ENCODE measurements around the gene CDK14.

The CDK14 gene

GRCh38 chr7:90944021-90944420 lies 347.9 kb downstream of the CDK14 start:
- Histone ChIP-seq H3K36me3 (ENCODE audit: control insufficient read depth, insufficient read depth, low read length) (no peaks in the 10 kb centered on the region), H3K9me3 (ENCODE audit: control insufficient read depth, low read length) (no peaks in the 10 kb centered on the region), H3K4me3 (ENCODE audit: extremely low read depth, insufficient read depth, low read length, poor library complexity, severe bottlenecking) (no peak overlapping the region), H3K27ac (ENCODE audit: low read depth, low read length, severe bottlenecking) (no peak overlapping the region), H3K4me1 (ENCODE audit: control insufficient read depth, insufficient read depth, low read length, poor library complexity, severe bottlenecking) (no peaks in the 10 kb centered on the region)
- 90 to 94% methylated on average over 3 of the region's 3 CpGs for WGBS, 2 experiments (ENCODE audit: insufficient coverage in 2 of 2)

- no peaks in the 10 kb centered on the region for H3K9me3 ChIP-seq (ENCODE audit: control insufficient read depth, low read length)
- no peak overlapping the region for H3K4me3 ChIP-seq (ENCODE audit: extremely low read depth, insufficient read depth, low read length, poor library complexity, severe bottlenecking)
- 93 to 100% methylated on average over 3 to 4 of the region's 5 CpGs for WGBS, 2 experiments (ENCODE audit: insufficient coverage in 2 of 2)
- H3K36me3 ChIP-seq (ENCODE audit: control insufficient read depth, insufficient read depth, low read length): no peaks in the 10 kb centered on the region
- no peaks in the 10 kb centered on the region for H3K4me1 ChIP-seq (ENCODE audit: control insufficient read depth, insufficient read depth, low read length, poor library complexity, severe bottlenecking)
- H3K27ac ChIP-seq (ENCODE audit: low read depth, low read length, severe bottlenecking): no peak overlapping the region
Measured at GRCh38 chr7:90945104-90945787, 349.1 kb downstream of the CDK14 start.

DNA sequence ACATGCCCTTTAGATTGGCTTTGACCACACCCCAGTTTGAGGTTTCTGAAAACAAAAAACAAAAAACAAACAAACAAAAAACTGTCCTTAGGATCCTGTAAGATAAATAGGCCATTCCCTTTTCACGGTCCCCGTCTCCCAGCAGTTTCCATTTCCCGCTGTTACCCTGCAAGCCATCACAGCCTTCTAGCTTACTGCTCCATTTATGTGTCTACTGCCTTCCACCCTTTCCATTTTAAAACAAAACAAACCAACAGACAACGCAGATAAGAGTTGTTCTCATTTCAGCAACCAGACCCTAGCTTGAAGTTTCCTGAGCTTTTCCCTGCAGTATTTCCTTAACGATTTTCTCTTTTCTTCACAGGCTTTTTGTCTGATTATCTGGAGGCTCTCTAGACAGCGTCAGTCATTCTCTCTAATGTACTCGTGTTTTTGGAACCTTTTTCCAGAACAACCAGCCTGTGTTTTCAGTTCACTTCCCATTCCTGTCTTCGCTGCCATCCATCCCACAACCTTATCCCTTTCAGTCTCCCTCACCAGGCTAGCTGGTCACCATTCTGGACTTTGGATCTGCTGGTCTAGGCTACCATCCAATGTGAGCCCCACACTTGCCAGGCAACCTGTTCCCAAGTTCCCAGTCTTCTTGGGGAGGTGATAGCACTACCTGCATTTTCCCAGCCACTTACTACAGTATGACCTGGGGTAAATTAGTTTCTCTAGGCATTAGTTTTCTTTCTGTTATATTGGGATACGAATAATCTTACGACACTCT lies 350.8 kb downstream of the CDK14 start:
- no peaks in the 10 kb centered on the region for H3K4me1 ChIP-seq (ENCODE audit: control insufficient read depth, insufficient read depth, low read length, poor library complexity, severe bottlenecking)
- 68 to 71% methylated on average over 8 of the region's 10 CpGs for WGBS, 2 experiments (ENCODE audit: insufficient coverage in 2 of 2)
- H3K9me3 ChIP-seq (ENCODE audit: control insufficient read depth, low read length): no peaks in the 10 kb centered on the region
- peak overlapping the region; percentile 31 for H3K27ac ChIP-seq (ENCODE audit: low read depth, low read length, severe bottlenecking)
- no peak overlapping the region for H3K4me3 ChIP-seq (ENCODE audit: extremely low read depth, insufficient read depth, low read length, poor library complexity, severe bottlenecking)
- H3K36me3 ChIP-seq (ENCODE audit: control insufficient read depth, insufficient read depth, low read length): no peaks in the 10 kb centered on the region

DNA sequence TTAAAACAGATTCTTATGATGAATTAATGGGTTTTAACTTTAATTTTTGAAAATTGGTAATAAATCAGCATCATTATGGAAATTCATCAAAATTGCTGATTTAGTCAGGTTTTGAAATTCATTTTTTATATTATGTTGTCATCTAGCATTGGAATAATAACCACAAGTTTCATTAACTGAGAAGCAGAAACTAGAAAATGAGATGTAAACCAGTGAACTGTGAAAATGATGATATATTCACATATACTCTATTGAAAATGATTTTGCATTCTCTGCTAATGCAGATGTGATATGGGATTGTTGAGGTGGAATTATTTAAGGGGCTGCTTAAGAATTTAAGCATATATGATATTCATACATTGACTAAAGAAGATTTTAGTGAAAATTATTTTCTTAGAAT lies 352.0 kb downstream of the CDK14 start:
- Histone ChIP-seq H3K27ac (ENCODE audit: low read depth, low read length, severe bottlenecking) (no peak overlapping the region), H3K4me1 (ENCODE audit: control insufficient read depth, insufficient read depth, low read length, poor library complexity, severe bottlenecking) (peaks cover 4% of the 10 kb centered on the region), H3K9me3 (ENCODE audit: control insufficient read depth, low read length) (no peaks in the 10 kb centered on the region), H3K4me3 (ENCODE audit: extremely low read depth, insufficient read depth, low read length, poor library complexity, severe bottlenecking) (no peak overlapping the region), H3K36me3 (ENCODE audit: control insufficient read depth, insufficient read depth, low read length) (no peaks in the 10 kb centered on the region)

- 100% methylated on average over 1 of the region's 1 CpG; no CpG with 5 or more reads in 1 of the 2 experiments for WGBS, 2 experiments (ENCODE audit: insufficient coverage in 2 of 2)
- H3K27ac ChIP-seq (ENCODE audit: low read depth, low read length, severe bottlenecking): no peak overlapping the region
Measured at GRCh38 chr7:90951229-90951628, 355.1 kb downstream of the CDK14 start.

DNA sequence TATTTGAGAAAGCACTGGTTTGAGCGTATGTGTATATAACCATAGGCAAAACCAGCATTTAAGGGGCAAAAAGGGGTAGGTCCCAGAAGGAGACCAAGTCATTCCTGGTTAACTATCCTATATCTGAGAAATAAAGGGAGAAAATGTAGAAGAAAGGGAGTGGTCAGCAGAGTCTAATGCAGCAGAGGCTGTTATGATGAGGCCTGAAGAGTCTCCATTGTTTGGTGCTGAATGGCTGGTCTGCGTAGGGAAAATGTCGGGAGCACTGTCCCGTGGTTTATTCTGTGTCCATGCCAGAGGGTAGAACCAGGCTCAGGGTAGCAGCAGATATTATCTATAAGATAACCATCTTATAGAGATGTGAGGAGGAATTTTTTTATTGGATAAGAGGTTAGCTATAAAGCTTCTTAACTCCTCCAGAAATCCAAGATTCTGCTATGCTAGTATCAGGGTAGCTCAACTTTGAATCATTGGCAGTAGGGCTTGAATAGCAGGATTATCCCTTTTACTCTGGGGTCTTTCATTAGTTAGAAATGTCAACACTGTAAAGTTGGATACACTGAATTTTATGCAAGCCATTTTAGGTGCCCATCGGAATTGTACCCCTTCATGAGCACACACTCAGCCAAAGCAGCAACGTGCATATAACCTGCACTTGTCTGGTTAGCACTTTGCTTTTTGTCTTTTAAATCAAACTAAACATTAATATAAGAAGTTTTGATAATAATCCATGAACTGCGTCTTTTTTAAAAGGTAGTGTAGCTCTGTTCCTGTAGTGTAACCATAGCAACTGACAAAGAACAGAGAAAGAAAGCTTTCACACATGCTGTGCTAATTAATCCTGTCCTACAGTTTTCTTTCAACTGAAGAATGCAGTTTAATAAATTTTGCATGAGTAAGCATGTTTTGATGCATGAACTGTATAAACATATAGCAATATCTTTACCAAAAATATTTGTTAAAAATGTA lies 356.1 kb downstream of the CDK14 start:
- 69 to 79% methylated on average over 3 to 5 of the region's 7 CpGs for WGBS, 2 experiments (ENCODE audit: insufficient coverage in 2 of 2)
- Histone ChIP-seq H3K9me3 (ENCODE audit: control insufficient read depth, low read length) (no peaks in the 10 kb centered on the region), H3K4me3 (ENCODE audit: extremely low read depth, insufficient read depth, low read length, poor library complexity, severe bottlenecking) (no peak overlapping the region), H3K36me3 (ENCODE audit: control insufficient read depth, insufficient read depth, low read length) (peaks cover 3% of the 10 kb centered on the region), H3K4me1 (ENCODE audit: control insufficient read depth, insufficient read depth, low read length, poor library complexity, severe bottlenecking) (peaks cover 4% of the 10 kb centered on the region), H3K27ac (ENCODE audit: low read depth, low read length, severe bottlenecking) (peak overlapping the region; percentile 87)

More at GRCh38 chr7:90951229-90951628, 355.1 kb downstream of the CDK14 start:
- Histone ChIP-seq H3K4me1 (ENCODE audit: control insufficient read depth, insufficient read depth, low read length, poor library complexity, severe bottlenecking) (peaks cover 4% of the 10 kb centered on the region), H3K4me3 (ENCODE audit: extremely low read depth, insufficient read depth, low read length, poor library complexity, severe bottlenecking) (no peak overlapping the region), H3K9me3 (ENCODE audit: control insufficient read depth, low read length) (no peaks in the 10 kb centered on the region), H3K36me3 (ENCODE audit: control insufficient read depth, insufficient read depth, low read length) (peaks cover 3% of the 10 kb centered on the region)

DNA sequence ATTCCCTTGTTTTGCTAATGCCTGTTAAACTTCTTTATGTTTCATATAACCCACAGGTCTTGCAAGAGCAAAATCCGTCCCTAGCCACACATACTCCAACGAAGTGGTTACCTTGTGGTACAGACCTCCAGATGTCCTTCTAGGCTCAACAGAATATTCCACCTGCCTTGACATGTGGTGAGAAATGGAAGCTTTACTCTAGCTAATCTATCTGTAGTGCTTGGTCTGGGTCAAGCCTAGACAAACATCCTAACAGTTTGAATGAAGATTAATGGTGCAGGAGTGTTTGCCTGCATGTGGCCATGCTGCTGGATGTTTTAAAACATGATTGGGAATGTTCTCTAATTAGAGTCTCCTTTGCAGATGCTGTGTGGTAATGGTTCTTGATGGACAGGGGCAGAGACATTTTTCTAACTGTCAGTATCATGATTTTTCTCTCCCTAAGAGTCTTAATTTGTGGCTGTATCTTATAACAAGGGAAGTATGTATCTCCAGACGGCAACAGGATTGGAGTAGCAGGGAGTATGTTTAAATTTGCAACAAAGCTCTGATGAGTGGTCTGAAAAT lies 359.6 kb downstream of the CDK14 start:
- H3K4me3 ChIP-seq (ENCODE audit: extremely low read depth, insufficient read depth, low read length, poor library complexity, severe bottlenecking): no peak overlapping the region
- H3K27ac ChIP-seq (ENCODE audit: low read depth, low read length, severe bottlenecking): no peak overlapping the region
- H3K9me3 ChIP-seq (ENCODE audit: control insufficient read depth, low read length): no peaks in the 10 kb centered on the region
- WGBS, 2 experiments (ENCODE audit: insufficient coverage in 2 of 2): 86 to 100% methylated on average over 1 to 2 of the region's 3 CpGs
- peaks cover 7% of the 10 kb centered on the region for H3K36me3 ChIP-seq (ENCODE audit: control insufficient read depth, insufficient read depth, low read length)
- H3K4me1 ChIP-seq (ENCODE audit: control insufficient read depth, insufficient read depth, low read length, poor library complexity, severe bottlenecking): peaks cover 4% of the 10 kb centered on the region

GRCh38 chr7:90957883-90958282 lies 361.8 kb downstream of the CDK14 start:
- no peak overlapping the region for H3K27ac ChIP-seq (ENCODE audit: low read depth, low read length, severe bottlenecking)
- H3K4me3 ChIP-seq (ENCODE audit: extremely low read depth, insufficient read depth, low read length, poor library complexity, severe bottlenecking): no peak overlapping the region
- H3K36me3 ChIP-seq (ENCODE audit: control insufficient read depth, insufficient read depth, low read length): peaks cover 7% of the 10 kb centered on the region
- no peaks in the 10 kb centered on the region for H3K4me1 ChIP-seq (ENCODE audit: control insufficient read depth, insufficient read depth, low read length, poor library complexity, severe bottlenecking)
- WGBS, 2 experiments (ENCODE audit: insufficient coverage in 2 of 2): 89 to 90% methylated on average over 2 of the region's 5 CpGs
- no peaks in the 10 kb centered on the region for H3K9me3 ChIP-seq (ENCODE audit: control insufficient read depth, low read length)

- no peak overlapping the region for H3K4me3 ChIP-seq (ENCODE audit: extremely low read depth, insufficient read depth, low read length, poor library complexity, severe bottlenecking)
- H3K36me3 ChIP-seq (ENCODE audit: control insufficient read depth, insufficient read depth, low read length): peaks cover 7% of the 10 kb centered on the region
- no peaks in the 10 kb centered on the region for H3K4me1 ChIP-seq (ENCODE audit: control insufficient read depth, insufficient read depth, low read length, poor library complexity, severe bottlenecking)
- H3K27ac ChIP-seq (ENCODE audit: low read depth, low read length, severe bottlenecking): no peak overlapping the region
- no peaks in the 10 kb centered on the region for H3K9me3 ChIP-seq (ENCODE audit: control insufficient read depth, low read length)
- 95 to 100% methylated on average over 1 to 2 of the region's 2 CpGs for WGBS, 2 experiments (ENCODE audit: insufficient coverage in 2 of 2)
Measured at GRCh38 chr7:90958647-90959046, 362.5 kb downstream of the CDK14 start.

DNA sequence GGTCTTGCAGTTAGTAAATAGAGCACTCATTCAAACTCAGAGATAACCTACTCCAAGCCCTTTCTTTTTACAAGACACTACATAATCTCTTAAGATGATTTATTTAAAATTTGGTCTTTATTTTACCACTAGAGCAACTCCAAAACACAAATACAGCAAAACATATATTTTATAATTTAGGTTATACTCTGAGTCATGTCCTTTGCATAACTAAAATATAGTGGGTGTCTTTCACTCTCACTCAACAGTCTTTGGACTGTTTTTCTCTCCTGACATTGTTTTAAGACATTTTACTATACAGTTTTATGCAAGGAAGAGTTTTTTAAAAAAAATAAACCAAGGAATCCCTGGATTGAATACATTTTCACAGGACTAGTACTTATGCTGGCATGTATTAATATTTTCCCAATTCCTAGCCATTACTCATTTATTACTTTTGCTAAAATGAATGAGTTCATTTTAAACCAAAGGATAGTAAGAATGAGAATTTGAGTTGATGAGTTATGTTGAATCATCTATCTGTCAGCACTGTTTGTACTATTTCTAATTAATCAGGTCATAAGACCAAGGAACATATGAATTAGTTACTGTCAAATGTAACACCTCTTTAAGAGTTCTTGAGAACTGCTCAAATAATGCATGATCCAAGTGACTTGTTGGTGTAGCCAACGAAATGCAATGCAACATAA lies 365.1 kb downstream of the CDK14 start:
- 100% methylated on average over 1 of the region's 1 CpG; no CpG with 5 or more reads in 1 of the 2 experiments for WGBS, 2 experiments (ENCODE audit: insufficient coverage in 2 of 2)
- Histone ChIP-seq H3K4me3 (ENCODE audit: extremely low read depth, insufficient read depth, low read length, poor library complexity, severe bottlenecking) (no peak overlapping the region), H3K4me1 (ENCODE audit: control insufficient read depth, insufficient read depth, low read length, poor library complexity, severe bottlenecking) (no peaks in the 10 kb centered on the region), H3K9me3 (ENCODE audit: control insufficient read depth, low read length) (no peaks in the 10 kb centered on the region), H3K27ac (ENCODE audit: low read depth, low read length, severe bottlenecking) (no peak overlapping the region), H3K36me3 (ENCODE audit: control insufficient read depth, insufficient read depth, low read length) (peaks cover 3% of the 10 kb centered on the region)

Measured in mesodermal cell (in vitro differentiated cells).